Measurements from ENCODE around the gene PNPLA5.

DNA sequence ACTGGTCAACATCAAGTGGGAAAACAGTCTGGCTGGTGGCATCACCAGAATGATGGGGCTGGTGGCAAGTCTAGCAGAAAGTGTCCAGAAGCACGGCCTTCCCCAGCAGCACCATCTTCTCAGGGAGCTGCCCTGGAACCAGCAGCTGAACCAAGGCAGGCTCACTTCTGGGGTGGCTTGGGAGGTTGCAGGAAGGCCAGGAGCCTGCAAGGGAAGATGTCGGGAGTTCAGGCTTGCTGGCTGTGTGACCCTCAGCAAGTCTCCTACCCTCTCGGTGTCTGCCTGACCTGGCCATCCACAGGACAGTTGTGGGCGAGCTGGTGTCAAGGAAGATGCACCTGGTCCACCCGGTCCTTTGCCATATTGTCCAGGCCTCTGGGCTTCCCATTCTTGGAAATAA lies 2.3 kb upstream of the PNPLA5 start:
- TF ChIP-seq MTA3 (CRISPR knock-in tag; IDR thresholded peaks at IDR 0.05) = no peak
- no peak for TF ChIP-seq POLR2A (IDR thresholded peaks at IDR 0.05; ENCODE audit: insufficient read depth in 1 of 2, low read depth in 2 of 2, low read length in 2 of 2)
- TF ChIP-seq, protein P1, sequence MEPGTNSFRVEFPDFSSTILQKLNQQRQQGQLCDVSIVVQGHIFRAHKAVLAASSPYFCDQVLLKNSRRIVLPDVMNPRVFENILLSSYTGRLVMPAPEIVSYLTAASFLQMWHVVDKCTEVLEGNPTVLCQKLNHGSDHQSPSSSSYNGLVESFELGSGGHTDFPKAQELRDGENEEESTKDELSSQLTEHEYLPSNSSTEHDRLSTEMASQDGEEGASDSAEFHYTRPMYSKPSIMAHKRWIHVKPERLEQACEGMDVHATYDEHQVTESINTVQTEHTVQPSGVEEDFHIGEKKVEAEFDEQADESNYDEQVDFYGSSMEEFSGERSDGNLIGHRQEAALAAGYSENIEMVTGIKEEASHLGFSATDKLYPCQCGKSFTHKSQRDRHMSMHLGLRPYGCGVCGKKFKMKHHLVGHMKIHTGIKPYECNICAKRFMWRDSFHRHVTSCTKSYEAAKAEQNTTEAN (CRISPR knock-in tag; conservative IDR thresholded peaks at IDR 0.05) = no peak
- TF ChIP-seq ZNF768 (CRISPR knock-in tag; IDR thresholded peaks at IDR 0.05) = peak; percentile 68
- TF ChIP-seq, protein P2, sequence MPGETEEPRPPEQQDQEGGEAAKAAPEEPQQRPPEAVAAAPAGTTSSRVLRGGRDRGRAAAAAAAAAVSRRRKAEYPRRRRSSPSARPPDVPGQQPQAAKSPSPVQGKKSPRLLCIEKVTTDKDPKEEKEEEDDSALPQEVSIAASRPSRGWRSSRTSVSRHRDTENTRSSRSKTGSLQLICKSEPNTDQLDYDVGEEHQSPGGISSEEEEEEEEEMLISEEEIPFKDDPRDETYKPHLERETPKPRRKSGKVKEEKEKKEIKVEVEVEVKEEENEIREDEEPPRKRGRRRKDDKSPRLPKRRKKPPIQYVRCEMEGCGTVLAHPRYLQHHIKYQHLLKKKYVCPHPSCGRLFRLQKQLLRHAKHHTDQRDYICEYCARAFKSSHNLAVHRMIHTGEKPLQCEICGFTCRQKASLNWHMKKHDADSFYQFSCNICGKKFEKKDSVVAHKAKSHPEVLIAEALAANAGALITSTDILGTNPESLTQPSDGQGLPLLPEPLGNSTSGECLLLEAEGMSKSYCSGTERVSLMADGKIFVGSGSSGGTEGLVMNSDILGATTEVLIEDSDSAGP (CRISPR knock-in tag; IDR thresholded peaks at IDR 0.05; ENCODE audit: borderline replicate concordance) = no peak

Data from HepG2 (cell line).